ENCODE results near the gene PROB1. TPM values are rescaled to one million over a fixed set of nuclear protein-coding genes. Genes with fewer than 3 reads are reported as not detected.

Gene PROB1
- polyA plus RNA-seq, 2 donors = 0.41 to 0.48 TPM

DNA sequence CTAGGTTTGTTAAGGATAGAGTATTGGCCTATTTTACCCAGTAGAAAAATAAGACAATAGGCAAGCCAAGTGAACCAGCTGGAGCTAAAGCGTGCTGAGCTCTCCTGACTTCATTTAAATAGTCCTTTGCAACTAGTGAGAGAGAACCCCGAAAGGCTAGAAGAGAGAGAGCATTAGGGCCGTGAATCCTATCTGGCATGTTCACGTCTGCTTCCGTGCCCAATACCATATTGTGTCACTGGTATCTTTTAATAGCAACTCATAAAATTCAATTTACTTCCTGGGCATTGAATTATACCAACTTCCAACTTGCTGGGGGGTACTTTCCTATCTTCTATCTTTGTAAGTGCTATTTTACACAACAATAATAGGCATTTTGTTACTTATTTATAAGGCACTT, 30.6 kb upstream of the PROB1 start:
- H3K27ac ChIP-seq (ENCODE audit: low read depth in 2 of 2, low read length in 1 of 2) = no peak overlapping the region
- 91 to 92% methylated on average over 5 of the region's 5 CpGs for WGBS, 2 donors
- no peaks in the 10 kb centered on the region for H3K9me3 ChIP-seq (ENCODE audit: control insufficient read depth in 2 of 2, insufficient read depth in 1 of 2, low read depth in 1 of 2, low read length in 1 of 2)
- H3K4me1 ChIP-seq (ENCODE audit: control insufficient read depth in 2 of 2, insufficient read depth in 2 of 2, low read length in 1 of 2) = no peaks in the 10 kb centered on the region
- H3K36me3 ChIP-seq (ENCODE audit: control insufficient read depth in 2 of 2, insufficient read depth in 2 of 2, low read length in 1 of 2) = peaks cover 1 to 4% of the 10 kb centered on the region in 2 donors
- H3K27me3 ChIP-seq (ENCODE audit: control insufficient read depth in 1 of 2, insufficient read depth in 2 of 2, low read length in 2 of 2) = no peaks in the 10 kb centered on the region
- H3K4me3 ChIP-seq (ENCODE audit: low read depth in 1 of 2, low read length in 2 of 2) = no peak overlapping the region

DNA sequence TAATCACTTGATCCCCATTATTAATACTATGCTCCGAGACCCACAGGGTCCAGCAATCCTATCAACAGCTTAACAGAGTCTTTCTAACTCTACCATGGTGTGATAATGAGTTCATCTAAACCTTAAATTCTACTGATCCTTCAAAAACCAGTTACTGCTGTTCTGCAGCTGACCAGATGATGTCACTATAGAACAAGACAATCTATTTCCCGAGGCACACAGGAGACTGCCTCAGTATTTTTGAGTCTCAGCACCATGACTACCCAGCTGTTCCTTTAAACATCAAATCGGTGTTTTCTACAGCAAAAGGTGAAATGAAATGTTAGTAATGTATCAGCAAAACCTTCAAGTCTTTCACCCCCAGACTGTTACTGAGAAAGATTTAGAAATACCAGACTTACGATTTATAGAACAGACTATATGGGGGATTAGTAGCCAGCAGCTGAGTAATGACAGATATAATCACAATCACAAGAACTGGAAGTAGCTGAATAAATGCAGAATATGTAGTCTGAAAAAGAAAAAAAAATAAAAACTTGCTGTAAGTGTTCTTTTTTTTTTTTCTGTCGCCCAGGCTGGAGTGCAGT, 27.5 kb upstream of the PROB1 start:
- Histone ChIP-seq H3K4me3 (ENCODE audit: low read depth in 1 of 2, low read length in 2 of 2) (no peak overlapping the region), H3K4me1 (ENCODE audit: control insufficient read depth in 2 of 2, insufficient read depth in 2 of 2, low read length in 1 of 2) (no peaks in the 10 kb centered on the region), H3K27me3 (ENCODE audit: control insufficient read depth in 1 of 2, insufficient read depth in 2 of 2, low read length in 2 of 2) (no peaks in the 10 kb centered on the region), H3K27ac (ENCODE audit: low read depth in 2 of 2, low read length in 1 of 2) (no peak overlapping the region), H3K36me3 (ENCODE audit: control insufficient read depth in 2 of 2, insufficient read depth in 2 of 2, low read length in 1 of 2) (peaks cover 1 to 4% of the 10 kb centered on the region in 2 donors), H3K9me3 (ENCODE audit: control insufficient read depth in 2 of 2, insufficient read depth in 1 of 2, low read depth in 1 of 2, low read length in 1 of 2) (no peaks in the 10 kb centered on the region)
- 39 to 40% methylated on average over 5 of the region's 5 CpGs for WGBS, 2 donors

- H3K27ac ChIP-seq (ENCODE audit: low read depth in 2 of 2, low read length in 1 of 2) = no peak overlapping the region
Observed at GRCh38 chr5:139419226-139420192, 24.6 kb upstream of the PROB1 start.

DNA sequence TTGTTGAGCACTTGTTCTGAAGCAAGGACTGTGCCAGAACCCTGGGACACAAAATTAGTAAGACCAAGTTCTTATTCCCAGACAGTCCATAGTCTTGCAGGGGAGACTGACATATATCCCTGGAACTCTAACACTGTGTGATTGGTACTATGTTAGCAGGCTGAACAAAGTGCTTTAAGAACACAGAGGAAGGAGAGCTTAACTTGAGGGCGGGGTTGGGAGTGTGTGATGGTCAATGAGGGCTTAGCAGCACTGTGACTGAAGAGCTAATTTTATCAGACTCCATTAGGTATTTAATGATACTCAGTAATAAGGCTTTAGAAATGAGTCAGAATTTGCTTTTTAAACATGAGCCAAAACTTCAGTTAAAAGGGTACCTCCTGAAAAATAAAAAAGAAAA, 23.9 kb upstream of the PROB1 start:
- H3K4me1 ChIP-seq (ENCODE audit: control insufficient read depth in 2 of 2, insufficient read depth in 2 of 2, low read length in 1 of 2) = peaks cover 6 to 16% of the 10 kb centered on the region in 2 donors
- no peak overlapping the region for H3K27ac ChIP-seq (ENCODE audit: low read depth in 2 of 2, low read length in 1 of 2)
- H3K27me3 ChIP-seq (ENCODE audit: control insufficient read depth in 1 of 2, insufficient read depth in 2 of 2, low read length in 2 of 2) = no peaks in the 10 kb centered on the region
- H3K36me3 ChIP-seq (ENCODE audit: control insufficient read depth in 2 of 2, insufficient read depth in 2 of 2, low read length in 1 of 2) = no peaks in the 10 kb centered on the region
- no peaks in the 10 kb centered on the region for H3K9me3 ChIP-seq (ENCODE audit: control insufficient read depth in 2 of 2, insufficient read depth in 1 of 2, low read depth in 1 of 2, low read length in 1 of 2)
- 80 to 82% methylated on average over 1 of the region's 1 CpG for WGBS, 2 donors
- H3K4me3 ChIP-seq (ENCODE audit: low read depth in 1 of 2, low read length in 2 of 2) = no peak overlapping the region

More at GRCh38 chr5:139419226-139420192, 24.6 kb upstream of the PROB1 start:
- WGBS, 2 donors = 65 to 77% methylated on average over 9 of the region's 9 CpGs
- peaks cover 6 to 14% of the 10 kb centered on the region in 2 donors for H3K4me1 ChIP-seq (ENCODE audit: control insufficient read depth in 2 of 2, insufficient read depth in 2 of 2, low read length in 1 of 2)
- no peaks in the 10 kb centered on the region for H3K36me3 ChIP-seq (ENCODE audit: control insufficient read depth in 2 of 2, insufficient read depth in 2 of 2, low read length in 1 of 2)
- no peaks in the 10 kb centered on the region for H3K9me3 ChIP-seq (ENCODE audit: control insufficient read depth in 2 of 2, insufficient read depth in 1 of 2, low read depth in 1 of 2, low read length in 1 of 2)
- no peaks in the 10 kb centered on the region for H3K27me3 ChIP-seq (ENCODE audit: control insufficient read depth in 1 of 2, insufficient read depth in 2 of 2, low read length in 2 of 2)
- H3K4me3 ChIP-seq (ENCODE audit: low read depth in 1 of 2, low read length in 2 of 2) = no peak overlapping the region

DNA sequence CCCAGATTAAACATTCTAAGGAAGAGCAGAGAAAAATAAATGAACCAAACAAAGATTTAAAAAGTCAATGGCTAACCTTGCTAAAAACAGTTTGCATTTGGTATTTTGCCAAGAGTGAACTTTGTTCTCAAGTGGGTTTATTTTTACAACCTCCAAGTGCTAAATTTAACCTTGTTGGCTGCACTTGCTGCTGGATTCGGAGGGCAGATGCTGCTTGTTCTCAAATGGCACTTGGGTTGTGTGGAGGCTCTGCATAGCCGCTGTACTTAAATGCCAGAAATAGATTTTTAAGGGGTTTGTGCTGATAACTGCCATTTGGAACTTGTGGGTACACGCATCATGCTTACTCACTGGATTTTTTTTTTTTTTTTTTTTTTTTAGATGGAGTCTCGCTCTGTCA, 22.3 kb upstream of the PROB1 start:
- Histone ChIP-seq H3K27ac (ENCODE audit: low read depth in 2 of 2, low read length in 1 of 2) (no peak overlapping the region), H3K27me3 (ENCODE audit: control insufficient read depth in 1 of 2, insufficient read depth in 2 of 2, low read length in 2 of 2) (no peaks in the 10 kb centered on the region), H3K4me1 (ENCODE audit: control insufficient read depth in 2 of 2, insufficient read depth in 2 of 2, low read length in 1 of 2) (peaks cover 6 to 16% of the 10 kb centered on the region in 2 donors), H3K36me3 (ENCODE audit: control insufficient read depth in 2 of 2, insufficient read depth in 2 of 2, low read length in 1 of 2) (no peaks in the 10 kb centered on the region), H3K4me3 (ENCODE audit: low read depth in 1 of 2, low read length in 2 of 2) (no peak overlapping the region), H3K9me3 (ENCODE audit: control insufficient read depth in 2 of 2, insufficient read depth in 1 of 2, low read depth in 1 of 2, low read length in 1 of 2) (no peaks in the 10 kb centered on the region)
- WGBS, 2 donors = 39 to 48% methylated on average over 4 of the region's 4 CpGs

- H3K36me3 ChIP-seq (ENCODE audit: control insufficient read depth in 2 of 2, insufficient read depth in 2 of 2, low read length in 1 of 2) = no peaks in the 10 kb centered on the region
- H3K27ac ChIP-seq (ENCODE audit: low read depth in 2 of 2, low read length in 1 of 2) = peak overlapping the region; percentile 23 to 80
- no peaks in the 10 kb centered on the region for H3K27me3 ChIP-seq (ENCODE audit: control insufficient read depth in 1 of 2, insufficient read depth in 2 of 2, low read length in 2 of 2)
Observed at GRCh38 chr5:139416651-139417050, 21.7 kb upstream of the PROB1 start.

DNA sequence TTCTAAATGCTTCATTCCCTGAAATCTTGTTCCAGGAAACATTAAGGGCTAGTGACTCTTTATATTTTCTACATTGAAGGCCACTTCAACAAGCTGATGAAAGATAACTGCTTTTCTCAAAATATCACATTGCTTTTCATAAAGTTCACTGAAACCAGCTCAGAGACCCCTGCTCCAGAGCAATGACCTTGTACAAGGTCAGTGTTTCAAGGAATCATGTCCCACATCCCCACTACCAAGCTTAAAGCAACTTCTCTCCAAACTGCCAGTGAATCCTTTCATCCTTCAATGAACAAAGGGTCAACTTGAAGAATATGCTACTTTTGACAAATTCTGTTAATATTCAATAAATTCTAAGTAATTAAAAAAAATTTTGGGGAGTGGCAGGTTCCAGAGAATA, 21.0 kb upstream of the PROB1 start:
- Histone ChIP-seq H3K27me3 (ENCODE audit: control insufficient read depth in 1 of 2, insufficient read depth in 2 of 2, low read length in 2 of 2) (no peaks in the 10 kb centered on the region), H3K27ac (ENCODE audit: low read depth in 2 of 2, low read length in 1 of 2) (peak overlapping the region in 1 of 2 donors; percentile 79), H3K4me1 (ENCODE audit: control insufficient read depth in 2 of 2, insufficient read depth in 2 of 2, low read length in 1 of 2) (peaks cover 6 to 16% of the 10 kb centered on the region in 2 donors), H3K4me3 (ENCODE audit: low read depth in 1 of 2, low read length in 2 of 2) (no peak overlapping the region), H3K9me3 (ENCODE audit: control insufficient read depth in 2 of 2, insufficient read depth in 1 of 2, low read depth in 1 of 2, low read length in 1 of 2) (no peaks in the 10 kb centered on the region), H3K36me3 (ENCODE audit: control insufficient read depth in 2 of 2, insufficient read depth in 2 of 2, low read length in 1 of 2) (peaks cover 0 to 4% of the 10 kb centered on the region in 2 donors)

More at GRCh38 chr5:139416651-139417050, 21.7 kb upstream of the PROB1 start:
- H3K9me3 ChIP-seq (ENCODE audit: control insufficient read depth in 2 of 2, insufficient read depth in 1 of 2, low read depth in 1 of 2, low read length in 1 of 2) = no peaks in the 10 kb centered on the region
- H3K4me3 ChIP-seq (ENCODE audit: low read depth in 1 of 2, low read length in 2 of 2) = no peak overlapping the region
- WGBS, 2 donors = 56 to 65% methylated on average over 9 of the region's 9 CpGs
- H3K4me1 ChIP-seq (ENCODE audit: control insufficient read depth in 2 of 2, insufficient read depth in 2 of 2, low read length in 1 of 2) = peaks cover 6 to 16% of the 10 kb centered on the region in 2 donors

- H3K27ac ChIP-seq (ENCODE audit: low read depth in 2 of 2, low read length in 1 of 2) = peak overlapping the region; percentile 65 to 79
- H3K27me3 ChIP-seq (ENCODE audit: control insufficient read depth in 1 of 2, insufficient read depth in 2 of 2, low read length in 2 of 2) = no peaks in the 10 kb centered on the region
- peaks cover 6 to 16% of the 10 kb centered on the region in 2 donors for H3K4me1 ChIP-seq (ENCODE audit: control insufficient read depth in 2 of 2, insufficient read depth in 2 of 2, low read length in 1 of 2)
- H3K4me3 ChIP-seq (ENCODE audit: low read depth in 1 of 2, low read length in 2 of 2) = no peak overlapping the region
- 31 to 43% methylated on average over 8 of the region's 8 CpGs for WGBS, 2 donors
- peaks cover 0 to 4% of the 10 kb centered on the region in 2 donors for H3K36me3 ChIP-seq (ENCODE audit: control insufficient read depth in 2 of 2, insufficient read depth in 2 of 2, low read length in 1 of 2)
- H3K9me3 ChIP-seq (ENCODE audit: control insufficient read depth in 2 of 2, insufficient read depth in 1 of 2, low read depth in 1 of 2, low read length in 1 of 2) = no peaks in the 10 kb centered on the region
Observed at GRCh38 chr5:139415221-139415861, 20.4 kb upstream of the PROB1 start.

DNA sequence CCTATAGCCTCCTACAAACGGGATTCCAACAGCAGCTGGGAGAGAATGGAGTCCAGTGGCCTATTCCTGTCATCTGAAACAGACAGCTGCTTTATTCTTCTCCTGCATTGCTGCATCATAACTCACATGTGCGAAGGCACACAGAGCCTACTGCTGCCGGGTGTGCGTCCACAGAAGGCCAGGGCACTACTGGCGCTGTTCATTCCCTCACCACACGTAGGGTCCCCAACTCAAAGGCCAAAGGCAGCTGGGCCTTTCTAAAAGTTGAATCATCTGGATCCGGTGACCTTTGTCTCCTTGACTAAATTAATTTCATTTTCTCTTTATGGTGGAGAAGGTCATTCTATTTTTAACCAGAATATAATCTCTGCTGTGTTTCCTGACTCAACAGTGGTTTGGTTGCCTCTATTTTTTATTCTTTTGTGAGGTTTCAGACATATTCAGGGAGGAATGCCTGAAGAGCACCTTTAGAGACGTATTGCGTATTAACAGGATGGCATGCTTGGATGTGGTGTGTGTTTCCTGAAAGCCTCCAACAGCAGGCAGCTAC, 19.8 kb upstream of the PROB1 start:
- no peak overlapping the region for H3K4me3 ChIP-seq (ENCODE audit: low read depth in 1 of 2, low read length in 2 of 2)
- H3K27me3 ChIP-seq (ENCODE audit: control insufficient read depth in 1 of 2, insufficient read depth in 2 of 2, low read length in 2 of 2) = no peaks in the 10 kb centered on the region
- peaks cover 0 to 4% of the 10 kb centered on the region in 2 donors for H3K36me3 ChIP-seq (ENCODE audit: control insufficient read depth in 2 of 2, insufficient read depth in 2 of 2, low read length in 1 of 2)
- H3K4me1 ChIP-seq (ENCODE audit: control insufficient read depth in 2 of 2, insufficient read depth in 2 of 2, low read length in 1 of 2) = peaks cover 6 to 16% of the 10 kb centered on the region in 2 donors
- peak overlapping the region; percentile 46 to 82 for H3K27ac ChIP-seq (ENCODE audit: low read depth in 2 of 2, low read length in 1 of 2)
- 38 to 48% methylated on average over 9 of the region's 9 CpGs for WGBS, 2 donors
- no peaks in the 10 kb centered on the region for H3K9me3 ChIP-seq (ENCODE audit: control insufficient read depth in 2 of 2, insufficient read depth in 1 of 2, low read depth in 1 of 2, low read length in 1 of 2)
